ENCODE data around the gene MPG. TPM values are rescaled to one million over a fixed set of nuclear protein-coding genes. Genes with fewer than 3 reads are reported as not detected.

MPG gene
- total and polyA plus RNA-seq, 12 donors = 32.2 to 88.5 (median 41.1) TPM

DNA sequence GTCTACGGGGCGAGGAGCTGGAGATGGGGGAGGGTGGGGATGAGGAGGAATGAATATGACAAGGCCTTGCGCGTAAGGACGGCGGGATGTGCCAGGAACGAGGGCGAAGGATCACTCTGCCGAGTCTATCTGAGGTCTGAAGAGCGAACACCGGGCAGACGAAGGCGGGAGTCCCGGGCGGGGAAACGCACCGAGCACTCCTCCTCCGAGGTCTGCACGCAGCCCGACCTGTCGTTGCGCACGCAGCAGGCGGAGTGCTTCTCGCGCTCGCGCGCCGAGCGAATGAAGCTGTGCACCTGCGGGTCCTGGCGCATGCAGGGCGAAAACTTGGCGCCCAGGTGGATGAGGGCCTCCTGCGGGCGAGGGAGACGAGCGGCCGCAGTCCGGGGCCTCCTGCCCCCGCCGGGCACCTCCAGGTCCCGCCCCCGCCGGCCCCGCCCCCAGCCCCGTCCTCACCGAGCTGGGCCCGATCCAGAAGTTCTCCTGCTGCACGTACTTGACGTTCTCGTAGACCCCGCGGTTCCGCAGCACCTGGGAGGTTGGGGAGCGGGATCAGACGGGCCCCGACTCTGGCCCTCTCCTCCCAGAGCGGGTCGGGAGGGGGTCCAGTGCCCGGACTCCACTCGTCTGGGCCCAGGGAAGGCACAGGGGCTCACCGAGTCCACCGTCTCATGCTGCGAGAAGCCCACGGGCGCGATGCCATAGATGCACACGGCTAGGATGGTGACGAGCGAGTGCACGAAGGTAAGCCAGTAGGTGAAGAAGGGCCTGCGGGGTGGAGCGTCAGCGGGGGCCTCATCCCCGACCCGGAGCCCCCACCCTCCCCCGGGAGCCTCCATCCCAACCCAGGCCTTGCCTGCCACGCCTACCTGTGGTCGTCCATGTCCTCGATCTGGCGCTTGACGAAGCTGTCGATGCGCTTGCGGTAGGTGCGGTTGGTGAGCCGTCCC lies 16.8 kb upstream of the MPG start:
- no peaks in the 10 kb centered on the region for H3K27me3 ChIP-seq
- 85 to 87% methylated on average over 84 to 89 of the region's 89 CpGs for WGBS, 2 donors
- H3K36me3 ChIP-seq = peaks cover 4 to 89% (median 66%) of the 10 kb centered on the region in 9 donors
- H3K9me3 ChIP-seq = no peaks in the 10 kb centered on the region
- ATAC-seq (no peak), DNase-seq (no peak)
- intact Hi-C loops (cut with DNase I) = no loop called here
- no peak overlapping the region for H3K27ac ChIP-seq
- peaks cover 5 to 13% (median 8%) of the 10 kb centered on the region in 9 donors for H3K4me1 ChIP-seq
- no peak overlapping the region for H3K4me3 ChIP-seq
- TF ChIP-seq, protein P1, sequence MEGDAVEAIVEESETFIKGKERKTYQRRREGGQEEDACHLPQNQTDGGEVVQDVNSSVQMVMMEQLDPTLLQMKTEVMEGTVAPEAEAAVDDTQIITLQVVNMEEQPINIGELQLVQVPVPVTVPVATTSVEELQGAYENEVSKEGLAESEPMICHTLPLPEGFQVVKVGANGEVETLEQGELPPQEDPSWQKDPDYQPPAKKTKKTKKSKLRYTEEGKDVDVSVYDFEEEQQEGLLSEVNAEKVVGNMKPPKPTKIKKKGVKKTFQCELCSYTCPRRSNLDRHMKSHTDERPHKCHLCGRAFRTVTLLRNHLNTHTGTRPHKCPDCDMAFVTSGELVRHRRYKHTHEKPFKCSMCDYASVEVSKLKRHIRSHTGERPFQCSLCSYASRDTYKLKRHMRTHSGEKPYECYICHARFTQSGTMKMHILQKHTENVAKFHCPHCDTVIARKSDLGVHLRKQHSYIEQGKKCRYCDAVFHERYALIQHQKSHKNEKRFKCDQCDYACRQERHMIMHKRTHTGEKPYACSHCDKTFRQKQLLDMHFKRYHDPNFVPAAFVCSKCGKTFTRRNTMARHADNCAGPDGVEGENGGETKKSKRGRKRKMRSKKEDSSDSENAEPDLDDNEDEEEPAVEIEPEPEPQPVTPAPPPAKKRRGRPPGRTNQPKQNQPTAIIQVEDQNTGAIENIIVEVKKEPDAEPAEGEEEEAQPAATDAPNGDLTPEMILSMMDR (IDR thresholded peaks at IDR 0.05) = no peak

- Histone ChIP-seq H3K27ac (no peak overlapping the region), H3K36me3 (peaks cover 4 to 83% (median 59%) of the 10 kb centered on the region in 9 donors), H3K4me3 (no peak overlapping the region), H3K27me3 (no peaks in the 10 kb centered on the region), H3K4me1 (peaks cover 8 to 20% (median 14%) of the 10 kb centered on the region in 9 donors), H3K9me3 (no peaks in the 10 kb centered on the region)
- 93 to 94% methylated on average over 32 of the region's 32 CpGs for WGBS, 2 donors
- TF ChIP-seq, protein P1 (IDR thresholded peaks at IDR 0.05) = no peak
- intact Hi-C loops (cut with DNase I) = no loop called here
- DNase-seq = no peak
- ATAC-seq = no peak
These were observed 16.1 kb upstream of the MPG start for GRCh38 chr16:61879-62281.

GRCh38 chr16:62283-62967 lies 15.6 kb upstream of the MPG start:
- no peak for DNase-seq
- Histone ChIP-seq H3K27ac (no peak overlapping the region), H3K4me3 (no peak overlapping the region), H3K4me1 (peaks cover 8 to 25% (median 19%) of the 10 kb centered on the region in 9 donors), H3K9me3 (no peaks in the 10 kb centered on the region), H3K27me3 (no peaks in the 10 kb centered on the region), H3K36me3 (peaks cover 4 to 77% (median 59%) of the 10 kb centered on the region in 9 donors)
- no peak for ATAC-seq
- TF ChIP-seq, protein P1 (IDR thresholded peaks at IDR 0.05) = no peak
- intact Hi-C loops (cut with DNase I) = no loop called here
- 94 to 96% methylated on average over 34 of the region's 34 CpGs for WGBS, 2 donors

- intact Hi-C loops (cut with DNase I) = no loop called here
- WGBS, 2 donors = 96 to 97% methylated on average over 21 of the region's 21 CpGs
- no peak for DNase-seq
- no peak overlapping the region for H3K27ac ChIP-seq
- TF ChIP-seq, protein P1 (IDR thresholded peaks at IDR 0.05) = no peak
- H3K4me1 ChIP-seq = peaks cover 8 to 31% (median 25%) of the 10 kb centered on the region in 9 donors
- H3K27me3 ChIP-seq = no peaks in the 10 kb centered on the region
- no peak for ATAC-seq
- peaks cover 4 to 72% (median 55%) of the 10 kb centered on the region in 9 donors for H3K36me3 ChIP-seq
- no peak overlapping the region for H3K4me3 ChIP-seq
- no peaks in the 10 kb centered on the region for H3K9me3 ChIP-seq
These were observed 15.0 kb upstream of the MPG start for GRCh38 chr16:62968-63391.
